GM12865 (cell line): ENCODE measurements around the gene ANO1.

Experiments
- DNase-seq: peaks from one replicate; pipeline ENCODE4 v3.0.0; 2010; ENCODE audit warnings: low read depth
- H3K4me3 ChIP-seq: 2 replicates; pipeline ENCODE4 v1.5.1; 2011; ENCODE audit warnings: mild to moderate bottlenecking, low read depth, low read length, control low read depth
- TF ChIP-seq, protein P1 (sequence below): IDR thresholded peaks from 2 replicates; pipeline ENCODE4 v1.5.1; 2011; ENCODE audit warnings: low read length, control low read depth, low read depth, inconsistent platforms; ENCODE audit not compliant: insufficient read depth; ENCODE audit errors: missing control alignments

ANO1 gene

DNA sequence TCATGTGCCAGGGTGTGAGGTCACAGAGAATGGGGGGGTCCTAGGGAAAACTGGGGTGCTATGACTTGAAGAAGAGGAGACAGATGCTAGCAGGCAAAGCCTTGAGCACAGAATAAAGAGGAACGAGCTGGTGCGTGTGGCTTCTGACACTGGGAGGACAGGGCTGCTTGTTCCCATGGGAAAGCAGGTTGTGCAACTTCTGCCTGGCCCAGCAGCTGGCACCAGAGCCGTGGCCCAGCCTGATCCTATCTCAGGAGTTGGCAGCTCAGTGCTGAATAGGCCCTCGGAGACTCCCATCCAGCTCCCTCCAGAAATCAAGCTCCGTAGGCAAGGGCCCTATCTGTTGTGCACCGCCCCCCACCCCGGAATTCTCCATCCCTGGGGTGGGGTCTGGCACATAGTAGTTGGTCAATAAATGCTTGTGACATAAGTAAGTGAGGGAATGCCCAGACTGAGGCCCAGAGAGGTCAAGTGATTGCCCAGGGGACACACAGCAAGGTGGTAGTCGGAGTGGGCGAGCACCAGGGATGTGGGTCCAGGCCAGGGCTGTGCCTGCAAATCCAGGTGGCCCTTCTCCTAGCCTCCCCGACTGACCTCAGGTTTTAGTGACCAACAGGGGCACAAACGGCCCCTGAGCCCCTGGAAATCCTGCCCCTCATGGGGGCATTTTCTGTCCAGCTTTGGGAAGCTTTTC is 105.5 kb downstream of the ANO1 start:
- H3K4me3 ChIP-seq, result no peak overlapping the region
- TF ChIP-seq, protein P1, sequence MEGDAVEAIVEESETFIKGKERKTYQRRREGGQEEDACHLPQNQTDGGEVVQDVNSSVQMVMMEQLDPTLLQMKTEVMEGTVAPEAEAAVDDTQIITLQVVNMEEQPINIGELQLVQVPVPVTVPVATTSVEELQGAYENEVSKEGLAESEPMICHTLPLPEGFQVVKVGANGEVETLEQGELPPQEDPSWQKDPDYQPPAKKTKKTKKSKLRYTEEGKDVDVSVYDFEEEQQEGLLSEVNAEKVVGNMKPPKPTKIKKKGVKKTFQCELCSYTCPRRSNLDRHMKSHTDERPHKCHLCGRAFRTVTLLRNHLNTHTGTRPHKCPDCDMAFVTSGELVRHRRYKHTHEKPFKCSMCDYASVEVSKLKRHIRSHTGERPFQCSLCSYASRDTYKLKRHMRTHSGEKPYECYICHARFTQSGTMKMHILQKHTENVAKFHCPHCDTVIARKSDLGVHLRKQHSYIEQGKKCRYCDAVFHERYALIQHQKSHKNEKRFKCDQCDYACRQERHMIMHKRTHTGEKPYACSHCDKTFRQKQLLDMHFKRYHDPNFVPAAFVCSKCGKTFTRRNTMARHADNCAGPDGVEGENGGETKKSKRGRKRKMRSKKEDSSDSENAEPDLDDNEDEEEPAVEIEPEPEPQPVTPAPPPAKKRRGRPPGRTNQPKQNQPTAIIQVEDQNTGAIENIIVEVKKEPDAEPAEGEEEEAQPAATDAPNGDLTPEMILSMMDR, result no peak

DNA sequence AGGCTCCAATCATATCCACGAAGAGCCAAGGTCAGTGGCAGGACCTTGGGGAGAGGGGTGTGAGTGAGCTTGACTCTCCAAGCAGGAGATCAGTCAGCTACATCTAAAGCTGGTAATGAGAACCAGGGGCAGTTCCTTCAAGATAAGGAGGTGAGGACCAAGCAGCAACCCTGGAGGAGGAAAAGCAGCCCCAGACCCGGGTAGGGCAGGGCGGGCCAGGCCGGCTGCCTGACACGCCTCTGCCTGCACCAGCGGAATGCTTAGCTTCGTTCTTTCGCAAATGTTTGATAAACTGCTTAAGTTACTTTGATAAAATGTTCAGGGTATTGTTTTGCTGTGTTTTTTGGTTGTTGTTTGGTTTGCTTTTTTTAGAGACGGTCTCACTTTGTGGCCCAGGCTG is 106.3 kb downstream of the ANO1 start:
- TF ChIP-seq, protein P1, result no peak
- H3K4me3 ChIP-seq, result no peak overlapping the region
- DNase-seq, result no peak

More for the DNA sequence above, 105.5 kb downstream of the ANO1 start:
- DNase-seq, result no peak

DNA sequence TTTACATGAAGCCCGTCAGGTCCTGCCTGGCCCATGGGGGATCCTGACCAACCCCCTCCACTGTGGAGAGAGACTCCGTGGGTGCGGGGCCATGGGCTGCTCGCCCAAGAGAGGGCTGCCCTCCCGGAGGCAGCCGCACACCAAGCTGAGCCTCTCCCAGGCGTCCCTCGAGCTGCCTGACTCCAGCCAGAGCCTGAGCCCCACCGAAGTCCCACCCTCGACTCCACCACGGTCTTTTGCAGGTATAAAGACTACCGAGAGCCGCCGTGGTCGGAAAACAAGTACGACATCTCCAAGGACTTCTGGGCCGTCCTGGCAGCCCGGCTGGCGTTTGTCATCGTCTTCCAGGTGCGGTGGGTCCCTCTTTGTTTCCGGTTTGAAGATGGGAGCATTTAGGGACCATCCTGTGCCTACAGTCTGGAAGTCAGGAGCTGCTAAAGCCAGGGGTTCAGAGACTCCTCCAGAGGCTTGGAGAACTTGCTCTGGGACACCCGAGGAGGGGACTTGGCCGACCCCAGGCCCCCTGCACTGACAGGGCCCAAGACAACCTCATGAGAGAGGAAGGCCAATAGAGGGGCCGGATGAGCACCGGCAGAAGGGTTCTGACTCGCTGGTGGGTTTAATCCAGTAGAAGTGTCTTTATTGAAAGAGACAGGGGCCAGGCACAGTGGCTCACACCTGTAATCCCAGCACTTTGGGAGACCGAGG is 107.4 kb downstream of the ANO1 start:
- no peak overlapping the region for H3K4me3 ChIP-seq
- DNase-seq, result no peak
- TF ChIP-seq, protein P1, result no peak

DNA sequence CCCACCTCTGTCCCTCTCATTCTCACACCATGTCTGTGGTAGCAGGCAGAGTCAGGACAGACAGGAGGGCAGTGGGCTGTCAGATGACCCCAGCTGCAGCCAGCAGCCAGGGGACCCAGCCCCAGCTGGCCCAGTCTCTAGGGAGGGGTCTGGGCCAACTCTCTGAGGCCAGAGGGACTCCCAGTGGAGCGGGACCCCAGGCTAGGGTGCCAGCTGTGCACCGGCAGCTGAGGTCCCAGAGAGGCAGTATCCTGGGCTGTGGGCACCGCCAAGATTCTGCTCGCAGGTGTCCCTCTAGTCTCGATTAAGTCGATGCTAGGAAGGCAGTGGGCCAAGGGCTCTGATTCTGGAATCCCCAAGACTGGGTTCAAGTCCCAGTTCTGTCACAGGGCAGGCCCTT is 108.3 kb downstream of the ANO1 start:
- TF ChIP-seq, protein P1, result no peak

DNA sequence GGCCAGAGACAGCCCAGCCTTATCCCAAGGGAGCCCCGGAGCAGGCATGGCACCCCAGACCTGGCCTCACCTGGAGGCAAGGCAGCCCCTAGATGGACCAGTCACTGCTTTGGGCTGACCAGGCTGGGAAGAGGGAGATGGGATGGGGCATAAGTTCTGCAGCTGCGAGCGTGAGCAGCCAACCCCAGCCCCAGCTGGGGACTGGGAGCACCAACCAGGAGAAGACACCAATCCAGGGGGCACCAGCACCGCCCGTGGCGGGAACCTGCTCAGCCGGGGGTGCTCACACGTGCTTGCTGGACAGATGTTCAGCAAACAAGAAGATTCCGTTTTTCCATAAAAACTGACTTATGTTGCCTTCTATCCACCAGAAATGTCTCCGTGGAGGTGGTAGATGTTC is 108.8 kb downstream of the ANO1 start:
- TF ChIP-seq, protein P1, result no peak
- H3K4me3 ChIP-seq, result no peak overlapping the region
- no peak for DNase-seq

More for the DNA sequence above, 108.3 kb downstream of the ANO1 start:
- DNase-seq, result no peak
- no peak overlapping the region for H3K4me3 ChIP-seq

DNA sequence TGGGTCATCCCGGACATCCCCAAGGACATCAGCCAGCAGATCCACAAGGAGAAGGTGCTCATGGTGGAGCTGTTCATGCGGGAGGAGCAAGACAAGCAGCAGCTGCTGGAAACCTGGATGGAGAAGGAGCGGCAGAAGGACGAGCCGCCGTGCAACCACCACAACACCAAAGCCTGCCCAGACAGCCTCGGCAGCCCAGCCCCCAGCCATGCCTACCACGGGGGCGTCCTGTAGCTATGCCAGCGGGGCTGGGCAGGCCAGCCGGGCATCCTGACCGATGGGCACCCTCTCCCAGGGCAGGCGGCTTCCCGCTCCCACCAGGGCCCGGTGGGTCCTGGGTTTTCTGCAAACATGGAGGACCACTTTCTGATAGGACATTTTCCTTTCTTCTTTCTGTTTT is 109.7 kb downstream of the ANO1 start:
- TF ChIP-seq, protein P1, result no peak

DNA sequence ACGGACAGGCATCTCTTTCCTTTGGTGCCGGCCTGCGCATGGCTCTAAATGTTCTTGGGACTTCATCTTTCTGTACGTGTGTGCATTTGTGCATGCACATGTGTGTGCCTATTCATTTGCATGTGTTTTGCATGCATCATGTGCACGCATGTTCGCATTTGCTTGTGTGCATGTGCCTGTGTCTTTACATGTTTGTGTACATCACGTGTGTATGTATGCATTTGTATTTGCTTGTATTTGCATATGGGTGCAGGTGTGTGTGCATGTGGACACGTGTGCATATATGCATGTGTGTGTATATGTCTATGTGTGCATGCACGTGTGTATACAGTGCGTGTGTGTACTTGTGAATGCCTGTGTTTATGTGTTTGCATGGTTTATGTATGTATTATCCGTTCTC is 111.5 kb downstream of the ANO1 start:
- no peak overlapping the region for H3K4me3 ChIP-seq
- TF ChIP-seq, protein P1, result no peak
- no peak for DNase-seq

More for the DNA sequence above, 109.7 kb downstream of the ANO1 start:
- DNase-seq, result no peak
- no peak overlapping the region for H3K4me3 ChIP-seq
